H1 (cell line): Measurements from ENCODE around the gene KLHL7. TPM values are rescaled to one million over a fixed set of nuclear protein-coding genes. Genes with fewer than 3 reads are reported as not detected.

Source experiments
- CTCF ChIA-PET: fragments of 300-600 bp; sonication (Branson Sonifier 250); formaldehyde crosslinking; loops from one replicate; lab custom pipeline; 2021; ENCODE audit not compliant: partially characterized antibody; lab: Charles Lee
- POLR2A ChIA-PET: fragments of 300-600 bp; sonication (Branson Sonifier 250); formaldehyde crosslinking; loops from one replicate; lab custom pipeline; 2021; ENCODE audit warnings: inconsistent platforms; ENCODE audit not compliant: partially characterized antibody; lab: Charles Lee
- DNase-seq, 2 experiments: peaks; one replicate each; pipeline versions ENCODE4 v3.0.0 to v3.0.0-alpha.2; 2010 to 2022; ENCODE audit warnings: low spot score in 2 of 2, low read depth in 1 of 2, mixed read lengths in 1 of 2
- FAIRE-seq: peaks from 2 replicates; lab custom pipeline; 2011; peaks lifted over from hg19 to GRCh38; lab: Jason Lieb, UNC
- H2AFZ ChIP-seq: 2 replicates; pipeline ENCODE4 v1.8.1; 2012; ENCODE audit warnings: low read length, inconsistent platforms
- H2AK5ac ChIP-seq: 2 replicates; pipeline ENCODE4 v1.6.1; 2013; ENCODE audit warnings: low read depth, low read length
- H2BK120ac ChIP-seq: replicated peaks from 2 replicates; pipeline ENCODE3; 2013; ENCODE audit warnings: low read depth, low read length, inconsistent platforms
- H2BK12ac ChIP-seq: 2 replicates; pipeline ENCODE4 v1.6.1; 2013; ENCODE audit warnings: low read depth, low read length
- H2BK15ac ChIP-seq: 2 replicates; pipeline ENCODE4 v1.6.1; 2013; ENCODE audit warnings: low read length
- H2BK20ac ChIP-seq: 2 replicates; pipeline ENCODE4 v1.6.1; 2013; ENCODE audit warnings: low read length
- H2BK5ac ChIP-seq: 2 replicates; pipeline ENCODE4 v1.6.1; 2013; ENCODE audit warnings: low read depth, low read length
- H3K14ac ChIP-seq: 2 replicates; pipeline ENCODE4 v1.6.1; 2013; ENCODE audit warnings: inconsistent platforms; ENCODE audit not compliant: insufficient read length
- H3K18ac ChIP-seq: 2 replicates; pipeline ENCODE4 v1.6.1; 2013; ENCODE audit warnings: low read length; ENCODE audit errors: extremely low read depth
- H3K23ac ChIP-seq: 2 replicates; pipeline ENCODE4 v1.6.1; 2013; ENCODE audit warnings: inconsistent platforms; ENCODE audit not compliant: insufficient read length
- H3K23me2 ChIP-seq: 2 replicates; pipeline ENCODE4 v1.6.1; 2013; ENCODE audit warnings: low read depth, low read length
- H3K27ac ChIP-seq: 2 replicates; pipeline ENCODE4 v1.6.1; 2011; ENCODE audit warnings: low read depth, low read length, inconsistent platforms
- H3K27me3 ChIP-seq, 4 experiments: replicated peaks in 1 of 4; 1 replicate in 1 of 4; 2 replicates in 3 of 4; pipeline versions ENCODE4 v1.6.1 to v1.8.1; 2011 to 2013; ENCODE audit warnings: low read length in 3 of 4, mild to moderate bottlenecking in 3 of 4, inconsistent platforms in 2 of 4, mixed read lengths in 2 of 4, moderate library complexity in 1 of 4; ENCODE audit not compliant: control insufficient read depth in 3 of 4, insufficient read depth in 3 of 4; ENCODE audit errors: extremely low read depth in 1 of 4
- H3K36me3 ChIP-seq, 4 experiments: 2 replicates each; pipeline versions ENCODE4 v1.6.1 to v1.8.1; 2011 to 2013; ENCODE audit warnings: mild to moderate bottlenecking in 4 of 4, low read length in 3 of 4, moderate library complexity in 2 of 4, control low read depth in 1 of 4, inconsistent platforms in 1 of 4; ENCODE audit not compliant: insufficient read depth in 4 of 4, control insufficient read depth in 2 of 4
- H3K4ac ChIP-seq: replicated peaks from 2 replicates; pipeline ENCODE3; 2013; ENCODE audit warnings: low read length, low read depth, mixed read lengths, inconsistent platforms; ENCODE audit not compliant: insufficient read length
- H3K4me1 ChIP-seq, 4 experiments: replicated peaks in 1 of 4; 1 replicate in 1 of 4; 2 replicates in 3 of 4; pipeline versions ENCODE4 v1.6.1 to v1.8.1; 2011 to 2013; ENCODE audit warnings: low read length in 3 of 4, inconsistent platforms in 2 of 4, mixed read lengths in 1 of 4; ENCODE audit not compliant: insufficient read depth in 4 of 4, control insufficient read depth in 3 of 4
- H3K4me2 ChIP-seq, 2 experiments: 2 replicates each; pipeline versions ENCODE4 v1.6.1 to v1.8.1; 2011 to 2013; ENCODE audit warnings: low read depth in 2 of 2, low read length in 2 of 2, control low read depth in 1 of 2, inconsistent platforms in 1 of 2, mild to moderate bottlenecking in 1 of 2; ENCODE audit not compliant: insufficient read depth in 1 of 2
- H3K4me3 ChIP-seq, 4 experiments: fragments of 200-600, 300-600 bp in 1 of 4; sonication (generic), shearing (Covaris generic), sonication (Bioruptor Twin) in 1 of 4; 2 replicates each; pipeline versions ENCODE4 v1.5.1 to v1.8.1; 2011 to 2016; ENCODE audit warnings: low read length in 4 of 4, low read depth in 3 of 4, control low read depth in 2 of 4, inconsistent platforms in 2 of 4, mild to moderate bottlenecking in 2 of 4, mixed read lengths in 1 of 4, moderate library complexity in 1 of 4; ENCODE audit not compliant: insufficient read depth in 2 of 4; ENCODE audit errors: extremely low read depth in 1 of 4
- H3K56ac ChIP-seq: replicated peaks from 2 replicates; pipeline ENCODE3; 2013; ENCODE audit warnings: low read depth, mild to moderate bottlenecking, mixed read lengths, low read length, inconsistent platforms; ENCODE audit not compliant: insufficient read length
- H3K79me1 ChIP-seq: 2 replicates; pipeline ENCODE4 v1.6.1; 2013; ENCODE audit warnings: low read depth, low read length, control low read depth
- H3K79me2 ChIP-seq, 2 experiments: 2 replicates each; pipeline versions ENCODE4 v1.6.1 to v1.8.1; 2012 to 2013; ENCODE audit warnings: low read length in 2 of 2, mild to moderate bottlenecking in 2 of 2, inconsistent platforms in 1 of 2; ENCODE audit not compliant: insufficient read depth in 2 of 2, control insufficient read depth in 1 of 2
- H3K9ac ChIP-seq, 4 experiments: replicated peaks in 1 of 4; 1 replicate in 1 of 4; 2 replicates in 3 of 4; pipeline versions ENCODE4 v1.6.1 to v1.8.1; 2011 to 2013; ENCODE audit warnings: low read depth in 3 of 4, low read length in 3 of 4, control low read depth in 2 of 4, mild to moderate bottlenecking in 2 of 4, moderate library complexity in 2 of 4, inconsistent platforms in 1 of 4; ENCODE audit errors: extremely low read depth in 1 of 4
- H3K9me3 ChIP-seq, 2 experiments: 2 replicates each; pipeline versions ENCODE4 v1.6.1 to v1.8.1; 2012 to 2013; ENCODE audit warnings: mild to moderate bottlenecking in 2 of 2, moderate library complexity in 2 of 2, control low read depth in 1 of 2, inconsistent platforms in 1 of 2, low read depth in 1 of 2, low read length in 1 of 2, mixed read lengths in 1 of 2; ENCODE audit not compliant: insufficient read depth in 2 of 2
- H4K20me1 ChIP-seq, 2 experiments: replicated peaks in 1 of 2; 2 replicates each; pipeline versions ENCODE3 to v1.8.1; 2011 to 2013; ENCODE audit warnings: inconsistent platforms in 2 of 2, low read length in 2 of 2, mild to moderate bottlenecking in 1 of 2; ENCODE audit not compliant: insufficient read depth in 2 of 2, control insufficient read depth in 1 of 2
- H4K5ac ChIP-seq: 2 replicates; pipeline ENCODE4 v1.6.1; 2013; ENCODE audit warnings: low read length, low read depth, mixed read lengths, inconsistent platforms; ENCODE audit not compliant: insufficient read length
- H4K8ac ChIP-seq: 2 replicates; pipeline ENCODE4 v1.8.0; 2013; ENCODE audit warnings: mild to moderate bottlenecking, moderate library complexity, low read length, inconsistent platforms; ENCODE audit not compliant: insufficient read depth; ENCODE audit errors: extremely low read depth
- H4K91ac ChIP-seq: replicated peaks from 2 replicates; pipeline ENCODE3; 2013; ENCODE audit warnings: low read length, mixed read lengths, inconsistent platforms; ENCODE audit not compliant: insufficient read length
- POU5F1 ChIP-seq: IDR thresholded peaks from 2 replicates; pipeline ENCODE4 v1.6.1; 2011; ENCODE audit warnings: low read depth, mild to moderate bottlenecking, low read length, moderate library complexity
- SIN3A ChIP-seq, 2 experiments: IDR thresholded peaks in 1 of 2; conservative IDR thresholded peaks in 1 of 2; 2 replicates each; pipeline ENCODE4 v1.6.1; 2011 to 2012; ENCODE audit warnings: low read length in 2 of 2, improper control_type of control experiment in 1 of 2, low read depth in 1 of 2, mild to moderate bottlenecking in 1 of 2
- SP4 ChIP-seq: IDR thresholded peaks from 2 replicates; pipeline ENCODE4 v1.6.1; 2012; ENCODE audit warnings: low read length, inconsistent platforms
- WGBS, 2 experiments: shearing (Covaris generic) in 1 of 2; methylation state at CpG; one replicate each; pipeline versions ENCODE4 v1.1.6 to v1.1.7; 2013 to 2015; ENCODE audit warnings: low lambda C conversion rate in 2 of 2, mixed read lengths in 2 of 2, inconsistent platforms in 1 of 2, low coverage in 1 of 2, missing lambda C conversion rate in 1 of 2; ENCODE audit not compliant: insufficient replicate concordance in 2 of 2, insufficient coverage in 1 of 2, insufficient read length in 1 of 2; ENCODE audit errors: extremely low coverage in 1 of 2, missing lambda C conversion rate in 1 of 2; 5-methylcytosine and 5-hydroxymethylcytosine counted together
- polyA plus RNA-seq, 7 experiments: library from polyadenylated mRNA; depleted of rRNA in 3 of 7; stranded (reverse) in 5 of 7; unstranded in 2 of 7; fragments of >200 nt in 5 of 7; fragments of 200-250 nt in 2 of 7; gene quantifications; 1 replicate in 5 of 7; 2 replicates in 1 of 7; 4 replicates in 1 of 7; pipeline versions ENCODE4 v1.2.1 to v1.2.3, GENCODE V29; 2011 to 2013; ENCODE audit warnings: missing spikeins in 2 of 7, mixed read lengths in 2 of 7
- total RNA-seq: library from RNA; stranded (reverse); fragmentation: NEBNext Ultra II Directional; extraction: Animal tissue kit (Norgen Biotek cat#: 25700); gene quantifications from 2 replicates; pipeline ENCODE4 v1.2.1, GENCODE V29; 2021
- TF ChIP-seq, protein P1 (sequence below): IDR thresholded peaks from 2 replicates; pipeline ENCODE4 v1.6.1; 2012; ENCODE audit warnings: inconsistent platforms
- TF ChIP-seq, protein P2 (sequence below), 3 experiments: IDR thresholded peaks; 1 replicate in 2 of 3; 2 replicates in 1 of 3; pipeline versions ENCODE4 v1.5.1 to v1.6.1; 2011; ENCODE audit warnings: low read length in 3 of 3, mild to moderate bottlenecking in 3 of 3, inconsistent platforms in 2 of 3, low read depth in 1 of 3, moderate library complexity in 1 of 3; ENCODE audit not compliant: insufficient read depth in 1 of 3; ENCODE audit errors: control extremely low read depth in 1 of 3

KLHL7 gene
- total and polyA plus RNA-seq, 2 of the 8 experiments (the other 6 are each of a cell fraction or from before 2014, with no cell fraction given) = 65.3 to 115 TPM

DNA sequence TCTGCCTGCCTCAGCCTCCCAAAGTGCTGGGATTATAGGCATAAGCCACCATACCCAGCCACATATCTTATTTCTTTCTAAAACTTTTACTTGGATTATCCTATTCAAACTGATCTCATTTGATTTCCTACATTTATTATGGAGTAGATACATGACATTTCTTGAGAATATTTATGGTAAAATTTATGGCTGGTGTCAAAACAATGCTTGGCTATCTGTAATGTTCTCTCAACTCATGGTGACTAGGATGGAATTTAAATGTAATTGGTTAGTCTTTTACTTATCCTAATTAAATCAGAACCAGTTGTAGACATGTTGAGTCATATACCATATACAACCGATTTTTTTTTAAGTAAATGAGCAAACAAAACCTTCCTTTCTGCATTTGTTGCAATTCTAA is 80.4 kb downstream of the KLHL7 start:
- peaks cover 7% of the 10 kb centered on the region; the same call in 1 of the 2 replicates for H3K79me1 ChIP-seq
- WGBS, 2 experiments = 94% methylated on average over 1 of the region's 1 CpG; no CpG with 5 or more reads in 1 of the 2 experiments
- H3K14ac ChIP-seq = no peak overlapping the region
- no peak overlapping the region for H2AK5ac ChIP-seq
- H4K20me1 ChIP-seq = no peaks in the 10 kb centered on the region
- H4K91ac ChIP-seq = no peak overlapping the region
- H3K4me1 ChIP-seq = peaks cover 0 to 3% (median under 1%) of the 10 kb centered on the region in 4 experiments; a peak in 2 of 7 replicates
- H3K23ac ChIP-seq = no peak overlapping the region
- H2BK5ac ChIP-seq = no peak overlapping the region
- H2BK12ac ChIP-seq = no peak overlapping the region
- H2BK15ac ChIP-seq = no peak overlapping the region
- H2BK120ac ChIP-seq = no peak overlapping the region
- no peak for FAIRE-seq
- no peak overlapping the region for H3K4me2 ChIP-seq
- no peak for TF ChIP-seq SIN3A (conservative IDR thresholded peaks at IDR 0.05 in 1 of 2, IDR thresholded peaks at IDR 0.05 in 1 of 2; ENCODE audit: low read depth in 1 of 2, low read length in 2 of 2)
- TF ChIP-seq, protein P1, sequence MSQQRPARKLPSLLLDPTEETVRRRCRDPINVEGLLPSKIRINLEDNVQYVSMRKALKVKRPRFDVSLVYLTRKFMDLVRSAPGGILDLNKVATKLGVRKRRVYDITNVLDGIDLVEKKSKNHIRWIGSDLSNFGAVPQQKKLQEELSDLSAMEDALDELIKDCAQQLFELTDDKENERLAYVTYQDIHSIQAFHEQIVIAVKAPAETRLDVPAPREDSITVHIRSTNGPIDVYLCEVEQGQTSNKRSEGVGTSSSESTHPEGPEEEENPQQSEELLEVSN = no peak
- TF ChIP-seq SP4 = no peak
- TF ChIP-seq, protein P2, sequence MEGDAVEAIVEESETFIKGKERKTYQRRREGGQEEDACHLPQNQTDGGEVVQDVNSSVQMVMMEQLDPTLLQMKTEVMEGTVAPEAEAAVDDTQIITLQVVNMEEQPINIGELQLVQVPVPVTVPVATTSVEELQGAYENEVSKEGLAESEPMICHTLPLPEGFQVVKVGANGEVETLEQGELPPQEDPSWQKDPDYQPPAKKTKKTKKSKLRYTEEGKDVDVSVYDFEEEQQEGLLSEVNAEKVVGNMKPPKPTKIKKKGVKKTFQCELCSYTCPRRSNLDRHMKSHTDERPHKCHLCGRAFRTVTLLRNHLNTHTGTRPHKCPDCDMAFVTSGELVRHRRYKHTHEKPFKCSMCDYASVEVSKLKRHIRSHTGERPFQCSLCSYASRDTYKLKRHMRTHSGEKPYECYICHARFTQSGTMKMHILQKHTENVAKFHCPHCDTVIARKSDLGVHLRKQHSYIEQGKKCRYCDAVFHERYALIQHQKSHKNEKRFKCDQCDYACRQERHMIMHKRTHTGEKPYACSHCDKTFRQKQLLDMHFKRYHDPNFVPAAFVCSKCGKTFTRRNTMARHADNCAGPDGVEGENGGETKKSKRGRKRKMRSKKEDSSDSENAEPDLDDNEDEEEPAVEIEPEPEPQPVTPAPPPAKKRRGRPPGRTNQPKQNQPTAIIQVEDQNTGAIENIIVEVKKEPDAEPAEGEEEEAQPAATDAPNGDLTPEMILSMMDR (IDR thresholded peaks at IDR 0.05; ENCODE audit: control extremely low read depth in 1 of 3, insufficient read depth in 1 of 3, low read depth in 1 of 3, low read length in 3 of 3) = no peak
- no peak for TF ChIP-seq POU5F1
- no peak overlapping the region for H3K4me3 ChIP-seq
- H3K9ac ChIP-seq = no peak overlapping the region
- no peak for DNase-seq
- peaks cover 4 to 52% (median 25%) of the 10 kb centered on the region in 4 experiments; a peak in 7 of 8 replicates for H3K36me3 ChIP-seq
- peaks cover 0 to 36% of the 10 kb centered on the region in 2 experiments; a peak in 2 of 4 replicates for H3K79me2 ChIP-seq
- H3K27me3 ChIP-seq = no peaks in the 10 kb centered on the region
- no peak overlapping the region for H3K18ac ChIP-seq
- H3K27ac ChIP-seq = no peak overlapping the region
- H2AFZ ChIP-seq = no peak overlapping the region
- no peak overlapping the region for H4K8ac ChIP-seq
- no peak overlapping the region for H3K56ac ChIP-seq
- peaks cover 5% of the 10 kb centered on the region; the same call in 1 of the 2 replicates for H3K23me2 ChIP-seq
- ChIA-PET POLR2A (interaction anchor here (1.3 kb wide), 1 partner anchor 87 kb away, joined by 3 read pairs; no protein-coding TSS in a partner anchor), CTCF (no interaction called here)
- H4K5ac ChIP-seq = no peak overlapping the region
- H2BK20ac ChIP-seq = no peak overlapping the region
- H3K4ac ChIP-seq = no peak overlapping the region
- peaks cover 0 to under 1% of the 10 kb centered on the region in 2 experiments; a peak in 1 of 4 replicates for H3K9me3 ChIP-seq
